GM12873 (cell line): ENCODE data around the gene CYP3A4.

Experiments
- TF ChIP-seq, protein P1 (sequence below): IDR thresholded peaks from 2 replicates; pipeline ENCODE4 v1.5.1; 2012; ENCODE audit warnings: low read depth, mild to moderate bottlenecking, moderate library complexity, low read length, control low read depth; ENCODE audit not compliant: insufficient read depth; ENCODE audit errors: missing control alignments

Gene CYP3A4

DNA sequence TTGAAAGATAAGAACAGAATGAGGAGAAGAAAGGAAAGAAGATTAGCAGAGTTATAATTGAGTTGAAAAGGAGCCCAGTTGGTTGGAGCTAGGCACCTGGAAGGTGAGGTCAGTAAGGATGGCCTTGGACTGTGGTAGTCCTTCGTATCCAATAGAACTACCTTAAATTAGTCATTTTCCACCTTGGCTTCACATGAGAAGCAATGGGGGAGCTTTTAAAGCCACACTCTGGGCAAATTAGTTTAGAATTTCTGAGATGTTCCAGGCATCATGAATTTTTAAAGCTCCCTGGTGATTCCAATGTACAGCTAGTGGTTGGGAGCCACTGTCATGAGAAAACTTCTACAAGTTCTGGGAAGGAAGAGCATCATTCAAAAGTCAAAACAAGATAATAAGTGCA, 76.9 kb downstream of the CYP3A4 start:
- TF ChIP-seq, protein P1, sequence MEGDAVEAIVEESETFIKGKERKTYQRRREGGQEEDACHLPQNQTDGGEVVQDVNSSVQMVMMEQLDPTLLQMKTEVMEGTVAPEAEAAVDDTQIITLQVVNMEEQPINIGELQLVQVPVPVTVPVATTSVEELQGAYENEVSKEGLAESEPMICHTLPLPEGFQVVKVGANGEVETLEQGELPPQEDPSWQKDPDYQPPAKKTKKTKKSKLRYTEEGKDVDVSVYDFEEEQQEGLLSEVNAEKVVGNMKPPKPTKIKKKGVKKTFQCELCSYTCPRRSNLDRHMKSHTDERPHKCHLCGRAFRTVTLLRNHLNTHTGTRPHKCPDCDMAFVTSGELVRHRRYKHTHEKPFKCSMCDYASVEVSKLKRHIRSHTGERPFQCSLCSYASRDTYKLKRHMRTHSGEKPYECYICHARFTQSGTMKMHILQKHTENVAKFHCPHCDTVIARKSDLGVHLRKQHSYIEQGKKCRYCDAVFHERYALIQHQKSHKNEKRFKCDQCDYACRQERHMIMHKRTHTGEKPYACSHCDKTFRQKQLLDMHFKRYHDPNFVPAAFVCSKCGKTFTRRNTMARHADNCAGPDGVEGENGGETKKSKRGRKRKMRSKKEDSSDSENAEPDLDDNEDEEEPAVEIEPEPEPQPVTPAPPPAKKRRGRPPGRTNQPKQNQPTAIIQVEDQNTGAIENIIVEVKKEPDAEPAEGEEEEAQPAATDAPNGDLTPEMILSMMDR, result no peak
